ENCODE measurements around the gene TOR3A. TPM values are rescaled to one million over a fixed set of nuclear protein-coding genes. Genes with fewer than 3 reads are reported as not detected.
A peak's percentile ranks its signal among the peaks of the same experiment; 100 is the strongest.

Gene TOR3A
- total and polyA plus RNA-seq, 2 donors (not counting 3 experiments of a cell fraction or from before 2014, with no cell fraction given): 14.9 to 16.7 TPM

GRCh38 chr1:179095924-179096323 is 14.1 kb downstream of the TOR3A start:
- CTCF ChIA-PET: no interaction called here

GRCh38 chr1:179099891-179100290 is 18.0 kb downstream of the TOR3A start:
- FAIRE-seq: no peak
- peak; percentile 0 for TF ChIP-seq POLR2AphosphoS5 (IDR thresholded peaks at IDR 0.05; ENCODE audit: insufficient read depth, low read depth, low read length)
- no peak for TF ChIP-seq JUN (IDR thresholded peaks at IDR 0.05; ENCODE audit: borderline replicate concordance, insufficient read depth, insufficient read length, low read depth)
- intact Hi-C loops (cut with micrococcal nuclease) (no loop called here), dilution Hi-C loops (cut with MboI; ENCODE audit: extremely low pct_ligation_motif_present, low sequenced_read_pairs) (no loop called here)
- Histone ChIP-seq H3K36me3 (ENCODE audit: control insufficient read depth in 2 of 2, extremely low read depth in 1 of 2, insufficient read depth in 2 of 2, low read length in 2 of 2) (peaks cover 35 to 45% of the 10 kb centered on the region in 2 experiments), H3K4me3 (replicated peaks in 1 of 3; ENCODE audit: insufficient read depth in 1 of 3, low read depth in 1 of 3, low read length in 3 of 3) (no peak overlapping the region), H3K27me3 (ENCODE audit: control insufficient read depth in 2 of 2, insufficient read depth in 2 of 2, low read length in 2 of 2) (no peaks in the 10 kb centered on the region), H4K20me1 (replicated peaks; ENCODE audit: control insufficient read depth, extremely low read depth, insufficient read depth, low read length) (peaks cover 4% of the 10 kb centered on the region), H3K4me2 (ENCODE audit: insufficient read depth, low read length) (no peak overlapping the region), H3K79me2 (ENCODE audit: control insufficient read depth, insufficient read depth, low read length) (peaks cover 37% of the 10 kb centered on the region), H3K9ac (replicated peaks; ENCODE audit: extremely low read depth, insufficient read depth, low read length) (no peak overlapping the region), H3K9me1 (replicated peaks; ENCODE audit: control insufficient read depth, extremely low read depth, insufficient read depth, low read length) (no peaks in the 10 kb centered on the region), H3K4me1 (ENCODE audit: control insufficient read depth, extremely low read depth, insufficient read depth, low read length) (no peaks in the 10 kb centered on the region), H3K27ac (ENCODE audit: insufficient read depth, low read depth, low read length) (no peak overlapping the region), H2AFZ (ENCODE audit: low read depth, low read length) (no peak overlapping the region), H3K9me3 (replicated peaks; ENCODE audit: control insufficient read depth, insufficient read depth, low read length) (no peaks in the 10 kb centered on the region)
- DNase-seq (ENCODE audit: low read depth, low spot score): no peak
- POLR2A ChIA-PET: no interaction called here
- CTCF ChIA-PET: no interaction called here
- no TSS peak for BruUV-seq (replicated peaks)

More at GRCh38 chr1:179095924-179096323, 14.1 kb downstream of the TOR3A start:
- dilution Hi-C loops (cut with MboI; ENCODE audit: extremely low pct_ligation_motif_present, low sequenced_read_pairs): no loop called here
- no peaks in the 10 kb centered on the region for H3K4me1 ChIP-seq (ENCODE audit: control insufficient read depth, extremely low read depth, insufficient read depth, low read length)
- POLR2A ChIA-PET: no interaction called here
- DNase-seq (ENCODE audit: low read depth, low spot score) (no peak), FAIRE-seq (no peak)
- H3K27ac ChIP-seq (ENCODE audit: insufficient read depth, low read depth, low read length): no peak overlapping the region
- H3K4me2 ChIP-seq (ENCODE audit: insufficient read depth, low read length): no peak overlapping the region
- no TSS peak for BruUV-seq (replicated peaks)
- H3K9me3 ChIP-seq (replicated peaks; ENCODE audit: control insufficient read depth, insufficient read depth, low read length): no peaks in the 10 kb centered on the region
- H3K4me3 ChIP-seq (replicated peaks in 1 of 3; ENCODE audit: insufficient read depth in 1 of 3, low read depth in 1 of 3, low read length in 3 of 3): no peak overlapping the region
- H3K9me1 ChIP-seq (replicated peaks; ENCODE audit: control insufficient read depth, extremely low read depth, insufficient read depth, low read length): no peaks in the 10 kb centered on the region
- peaks cover 48 to 59% of the 10 kb centered on the region in 2 experiments for H3K36me3 ChIP-seq (ENCODE audit: control insufficient read depth in 2 of 2, extremely low read depth in 1 of 2, insufficient read depth in 2 of 2, low read length in 2 of 2)
- H2AFZ ChIP-seq (ENCODE audit: low read depth, low read length): no peak overlapping the region
- H3K79me2 ChIP-seq (ENCODE audit: control insufficient read depth, insufficient read depth, low read length): peaks cover 9% of the 10 kb centered on the region
- no peaks in the 10 kb centered on the region for H3K27me3 ChIP-seq (ENCODE audit: control insufficient read depth in 2 of 2, insufficient read depth in 2 of 2, low read length in 2 of 2)
- peaks cover under 1% of the 10 kb centered on the region for H4K20me1 ChIP-seq (replicated peaks; ENCODE audit: control insufficient read depth, extremely low read depth, insufficient read depth, low read length)
- intact Hi-C loops (cut with micrococcal nuclease): no loop called here
- TF ChIP-seq MAX (IDR thresholded peaks at IDR 0.05; ENCODE audit: insufficient read depth, insufficient read length) (no peak), GATA2 (IDR thresholded peaks at IDR 0.05; ENCODE audit: insufficient read depth, insufficient read length, low read depth, low read length) (no peak), POLR2AphosphoS5 (IDR thresholded peaks at IDR 0.05; ENCODE audit: insufficient read depth, low read depth, low read length) (peak; percentile 24), POLR2A (IDR thresholded peaks at IDR 0.05; ENCODE audit: low read depth, low read length) (peak; percentile 34)
- H3K9ac ChIP-seq (replicated peaks; ENCODE audit: extremely low read depth, insufficient read depth, low read length): no peak overlapping the region
